ENCODE data around the gene CCDC198.

DNA sequence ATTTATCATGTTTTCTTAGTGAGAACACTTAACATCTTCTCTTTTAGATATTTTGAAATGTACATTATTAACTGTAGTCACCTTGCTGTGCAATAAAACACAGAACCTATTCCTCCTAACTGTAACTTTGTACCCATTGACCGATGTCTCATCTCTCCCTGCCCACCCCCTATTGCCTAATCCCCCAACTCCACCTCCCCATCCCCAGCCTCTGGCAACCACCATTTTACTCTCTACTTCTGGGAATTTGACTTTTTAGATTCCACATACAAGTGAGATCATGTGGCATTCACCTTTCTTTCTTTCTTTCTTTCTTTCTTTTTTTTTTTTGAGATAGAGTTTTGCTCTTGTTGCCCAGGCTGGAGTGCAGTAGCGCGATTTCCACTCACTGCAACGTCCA is 4.4 kb upstream of the CCDC198 start:
- TF ChIP-seq, protein P1, sequence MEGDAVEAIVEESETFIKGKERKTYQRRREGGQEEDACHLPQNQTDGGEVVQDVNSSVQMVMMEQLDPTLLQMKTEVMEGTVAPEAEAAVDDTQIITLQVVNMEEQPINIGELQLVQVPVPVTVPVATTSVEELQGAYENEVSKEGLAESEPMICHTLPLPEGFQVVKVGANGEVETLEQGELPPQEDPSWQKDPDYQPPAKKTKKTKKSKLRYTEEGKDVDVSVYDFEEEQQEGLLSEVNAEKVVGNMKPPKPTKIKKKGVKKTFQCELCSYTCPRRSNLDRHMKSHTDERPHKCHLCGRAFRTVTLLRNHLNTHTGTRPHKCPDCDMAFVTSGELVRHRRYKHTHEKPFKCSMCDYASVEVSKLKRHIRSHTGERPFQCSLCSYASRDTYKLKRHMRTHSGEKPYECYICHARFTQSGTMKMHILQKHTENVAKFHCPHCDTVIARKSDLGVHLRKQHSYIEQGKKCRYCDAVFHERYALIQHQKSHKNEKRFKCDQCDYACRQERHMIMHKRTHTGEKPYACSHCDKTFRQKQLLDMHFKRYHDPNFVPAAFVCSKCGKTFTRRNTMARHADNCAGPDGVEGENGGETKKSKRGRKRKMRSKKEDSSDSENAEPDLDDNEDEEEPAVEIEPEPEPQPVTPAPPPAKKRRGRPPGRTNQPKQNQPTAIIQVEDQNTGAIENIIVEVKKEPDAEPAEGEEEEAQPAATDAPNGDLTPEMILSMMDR (optimal IDR thresholded peaks at IDR 0.05 in 1 of 3, IDR thresholded peaks at IDR 0.05 in 1 of 3, conservative IDR thresholded peaks at IDR 0.05 in 1 of 3; ENCODE audit: extremely low read depth in 1 of 3, insufficient read depth in 2 of 3, low read length in 3 of 3), result no peak
- no peak for TF ChIP-seq EZH2 (IDR thresholded peaks at IDR 0.05; ENCODE audit: low read length)
